HG02943 (cell line): ENCODE data around the gene CCNL1.
"Not testable (repeated sequence)": the region's sequence is repeated elsewhere in the genome, so short reads cannot be mapped to it uniquely, and the experiment has no call there.

ENCODE experiments used
- ATAC-seq: cut with Tn5 transposase; IDR thresholded peaks from one replicate; pipeline ENCODE4 v1.9.1; 2021; ENCODE audit warnings: mild to moderate bottlenecking, low read depth, moderate library complexity; ENCODE audit not compliant: unreplicated experiment

Gene CCNL1

GRCh38 chr3:157159762-157160657, at the start of gene CCNL1:
Gene CCNL1 (minus strand): TSS chr3:157160147. CDS start chr3:157160094, 53 bp downstream.
- ATAC-seq, result peak; percentile 86

- ATAC-seq, result no peak
Measured at GRCh38 chr3:157204880-157205279, 44.9 kb upstream of the CCNL1 start.

GRCh38 chr3:157204431-157204830, 44.5 kb upstream of the CCNL1 start:
- ATAC-seq, result no peak

GRCh38 chr3:157201648-157202278, 41.8 kb upstream of the CCNL1 start:
- no peak for ATAC-seq

- ATAC-seq, result no peak
Measured at GRCh38 chr3:157199841-157200240, 39.9 kb upstream of the CCNL1 start.

- no peak for ATAC-seq
Measured at GRCh38 chr3:157195965-157196364, 36.0 kb upstream of the CCNL1 start.

- ATAC-seq, result not testable (repeated sequence)
Measured at GRCh38 chr3:157191149-157191548, 31.2 kb upstream of the CCNL1 start.

GRCh38 chr3:157190380-157190872, 30.5 kb upstream of the CCNL1 start:
- ATAC-seq, result no peak

GRCh38 chr3:157188391-157188790, 28.4 kb upstream of the CCNL1 start:
- no peak for ATAC-seq

- ATAC-seq, result no peak
Measured at GRCh38 chr3:157182879-157183278, 22.9 kb upstream of the CCNL1 start.

GRCh38 chr3:157180262-157180661, 20.3 kb upstream of the CCNL1 start:
- no peak for ATAC-seq

GRCh38 chr3:157179365-157179803, 19.4 kb upstream of the CCNL1 start:
- ATAC-seq, result no peak

GRCh38 chr3:157178503-157179364, 18.8 kb upstream of the CCNL1 start:
- not testable (repeated sequence) for ATAC-seq

GRCh38 chr3:157177801-157178453, 18.0 kb upstream of the CCNL1 start:
- not testable (repeated sequence) for ATAC-seq

- ATAC-seq, result no peak
Measured at GRCh38 chr3:157176934-157177333, 17.0 kb upstream of the CCNL1 start.

GRCh38 chr3:157175691-157176507, 16.0 kb upstream of the CCNL1 start:
- no peak for ATAC-seq

GRCh38 chr3:157174649-157175498, 14.9 kb upstream of the CCNL1 start:
- ATAC-seq, result peak; percentile 96

GRCh38 chr3:157174290-157174648, 14.3 kb upstream of the CCNL1 start:
- no peak for ATAC-seq
